PFSK-1 (cell line): ENCODE data around the gene ARL15.

Experiments used
- POLR2AphosphoS5 ChIP-seq: IDR thresholded peaks from 2 replicates; pipeline ENCODE4 v1.6.1; 2012; ENCODE audit warnings: low read depth, mild to moderate bottlenecking, control low read depth, low read length, moderate library complexity
- TAF1 ChIP-seq: IDR thresholded peaks from 2 replicates; pipeline ENCODE4 v1.6.1; 2012; ENCODE audit warnings: low read length, control low read depth, borderline replicate concordance; ENCODE audit not compliant: insufficient read depth

GRCh38 chr5:54284586-54284985, 25.8 kb downstream of the ARL15 start:
- TF ChIP-seq TAF1 = no peak
- TF ChIP-seq POLR2AphosphoS5 = no peak
